ENCODE results near the gene KLHDC1.

Gene KLHDC1

GRCh38 chr14:49792618-49793017 lies 99.7 kb downstream of the KLHDC1 start:
- DNase-seq: no peak

- DNase-seq: no peak
Measured at GRCh38 chr14:49796025-49796424, 103.1 kb downstream of the KLHDC1 start.

Measured in CD4-positive, alpha-beta T cell treated with Interleukin-10 for 1 hour (primary cell).